GM15510 (cell line): ENCODE measurements around the gene ACY1.

Experiments
- POLR2A ChIP-seq: IDR thresholded peaks from 3 replicates; pipeline ENCODE4 v1.6.1; 2011; ENCODE audit warnings: borderline replicate concordance; ENCODE audit not compliant: insufficient read length; ENCODE audit errors: extremely low read depth

The ACY1 gene

GRCh38 chr3:52019352-52020080 is 36.2 kb downstream of the ACY1 start:
- no peak for TF ChIP-seq POLR2A

DNA sequence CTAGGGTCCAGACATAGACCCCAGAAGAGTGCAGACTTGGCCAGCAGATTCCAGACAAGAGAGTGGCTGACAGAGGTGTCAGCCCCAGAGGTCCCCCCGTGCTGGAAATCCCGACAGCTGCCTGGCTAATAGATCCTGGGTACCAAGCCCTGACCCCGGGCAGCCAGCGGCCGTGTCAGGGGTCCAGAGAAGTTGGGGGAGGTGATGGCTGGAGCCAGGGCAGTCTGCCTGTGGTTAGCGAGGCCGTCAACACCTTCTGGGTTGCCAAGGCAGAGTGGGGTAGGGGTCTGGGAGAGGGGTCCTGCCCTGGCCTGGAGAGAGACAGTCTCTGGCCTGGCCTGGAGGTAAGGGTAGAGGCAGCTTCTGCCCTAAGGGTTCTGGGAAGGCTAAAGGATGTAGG is 37.5 kb downstream of the ACY1 start:
- no peak for TF ChIP-seq POLR2A

DNA sequence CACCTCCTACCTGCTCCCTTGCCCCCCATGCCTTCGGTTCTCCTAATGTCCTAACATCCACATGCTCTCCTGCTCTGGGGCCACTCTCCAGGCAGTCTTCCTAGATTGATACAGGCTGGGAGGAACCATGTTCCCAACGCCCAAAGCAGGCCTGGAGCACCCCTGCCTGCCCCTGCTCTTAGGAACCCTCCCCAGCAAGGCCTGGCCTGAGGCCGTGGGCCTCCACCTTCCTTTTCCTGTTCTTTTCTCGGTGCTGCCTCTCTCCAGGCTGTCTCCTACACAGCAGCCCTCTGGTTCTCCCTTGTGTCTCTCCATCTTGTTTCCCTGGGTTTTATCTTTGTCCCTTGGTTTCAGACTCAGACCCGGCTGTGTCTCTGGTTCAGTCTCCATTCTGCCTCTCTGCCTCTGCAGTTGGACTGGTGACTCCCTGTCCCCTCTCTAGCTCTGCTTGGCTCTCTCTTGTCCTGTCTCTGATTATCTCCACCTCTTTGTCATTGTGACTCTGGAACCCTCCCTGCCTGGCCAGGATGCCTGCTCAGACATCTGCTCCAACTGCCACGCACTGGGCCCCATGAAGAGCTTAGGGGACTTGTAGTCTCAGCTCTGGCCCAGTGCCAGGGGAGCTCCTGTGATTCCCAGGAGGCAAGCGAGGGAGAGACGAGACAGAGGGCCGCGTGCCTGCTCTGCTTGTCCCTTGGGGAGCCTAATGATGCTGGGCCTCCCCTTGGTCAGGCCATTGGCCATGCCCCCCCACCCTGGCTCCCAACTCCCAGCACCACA is 38.3 kb downstream of the ACY1 start:
- no peak for TF ChIP-seq POLR2A

GRCh38 chr3:52022323-52023100 is 39.2 kb downstream of the ACY1 start:
- TF ChIP-seq POLR2A: no peak

GRCh38 chr3:52023101-52023770 is 39.9 kb downstream of the ACY1 start:
- TF ChIP-seq POLR2A: no peak

GRCh38 chr3:52023860-52024764 is 40.8 kb downstream of the ACY1 start:
- TF ChIP-seq POLR2A: no peak

DNA sequence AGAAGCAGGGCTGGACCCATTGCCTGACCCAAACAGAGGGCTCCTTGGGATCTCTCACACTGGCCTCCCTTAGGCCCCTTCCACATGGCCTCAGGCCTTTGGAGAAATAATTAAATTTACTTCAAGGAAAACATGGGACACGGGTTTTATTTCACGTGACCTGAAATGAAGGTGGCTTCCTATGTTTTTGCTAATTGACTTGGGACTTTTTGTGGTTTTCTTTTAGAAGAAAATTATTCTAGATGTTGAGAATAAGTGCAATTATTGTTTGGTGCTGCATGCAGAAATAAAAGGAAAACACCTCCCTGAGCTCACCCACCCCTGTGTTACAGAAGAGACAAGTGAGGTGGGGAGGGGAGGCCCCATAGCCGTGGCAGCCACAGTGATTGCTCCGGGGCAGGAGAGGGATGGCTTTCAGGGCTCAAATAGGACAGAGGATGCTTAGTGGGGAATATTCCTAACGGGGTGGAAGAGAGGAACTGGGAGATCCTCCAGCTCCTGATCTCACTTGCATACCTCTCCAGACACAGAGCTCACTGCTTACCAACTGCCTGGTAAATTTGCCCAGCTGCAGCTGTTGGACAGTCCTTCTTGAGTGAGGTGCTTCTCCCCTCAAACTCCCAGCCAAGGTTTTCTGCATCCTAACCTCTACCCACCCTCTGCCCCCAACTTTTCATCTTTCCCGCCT is 41.6 kb downstream of the ACY1 start:
- no peak for TF ChIP-seq POLR2A

DNA sequence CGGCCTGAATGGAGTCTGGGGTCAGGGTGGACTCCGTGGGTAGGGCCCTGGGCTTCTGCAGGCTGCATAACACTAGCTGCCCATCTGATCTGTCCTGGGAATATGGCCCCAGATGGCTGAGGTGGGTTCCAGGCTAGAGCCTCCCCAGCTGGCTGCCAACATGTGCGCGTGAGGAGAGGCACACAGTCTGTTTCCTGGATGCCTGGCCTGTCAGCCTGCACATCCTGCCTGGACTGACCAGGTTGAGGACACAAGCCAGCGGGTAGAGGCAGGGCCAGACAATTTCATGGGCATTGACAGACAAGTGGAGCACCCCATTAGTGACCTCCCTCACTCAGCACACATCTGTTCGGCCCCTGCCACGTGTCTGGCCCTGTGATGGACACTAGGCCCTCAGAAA is 42.1 kb downstream of the ACY1 start:
- no peak for TF ChIP-seq POLR2A

GRCh38 chr3:52026041-52026440 is 42.7 kb downstream of the ACY1 start:
- TF ChIP-seq POLR2A: no peak

GRCh38 chr3:52028572-52028971 is 45.2 kb downstream of the ACY1 start:
- TF ChIP-seq POLR2A: no peak

DNA sequence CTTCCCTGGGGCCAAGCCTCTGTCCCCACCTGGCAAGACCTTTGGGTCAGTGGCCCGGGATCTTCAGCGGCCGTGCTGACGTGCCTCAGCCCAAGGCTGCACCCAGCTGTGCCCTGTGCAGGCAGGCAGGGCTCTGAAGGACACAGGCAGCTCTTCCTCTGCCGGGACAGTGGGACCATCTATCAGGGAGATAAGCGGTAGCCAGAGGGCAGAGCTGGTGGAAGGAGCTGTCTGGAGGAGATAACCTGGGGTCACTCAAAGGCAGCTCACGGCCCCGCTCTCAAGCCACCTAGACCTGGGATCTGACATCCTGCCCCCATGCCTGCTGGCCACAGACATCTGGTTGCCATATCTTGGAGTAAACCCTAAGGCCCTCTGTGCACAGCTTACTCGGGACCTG is 45.7 kb downstream of the ACY1 start:
- no peak for TF ChIP-seq POLR2A

DNA sequence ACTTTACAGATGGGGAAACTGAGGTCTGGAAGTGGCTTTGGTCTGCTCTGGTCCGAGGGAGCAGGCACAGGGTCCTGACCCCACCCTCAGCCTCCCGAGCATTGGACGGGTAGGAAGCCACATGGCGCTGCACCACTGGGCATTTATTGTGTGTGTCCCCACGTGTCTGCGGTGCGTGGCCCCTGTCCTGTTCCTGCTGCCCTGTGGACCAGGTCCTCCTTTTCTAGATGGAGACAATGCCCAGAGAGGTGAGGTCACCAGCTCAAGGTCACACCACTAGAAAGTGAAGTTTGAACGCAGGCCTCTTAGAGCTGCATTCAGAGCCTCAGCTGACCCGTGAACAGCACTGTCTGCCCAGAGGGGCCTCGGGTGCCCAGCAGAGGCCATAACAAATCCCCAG is 46.2 kb downstream of the ACY1 start:
- no peak for TF ChIP-seq POLR2A

GRCh38 chr3:52030714-52031310 is 47.5 kb downstream of the ACY1 start:
- no peak for TF ChIP-seq POLR2A

- TF ChIP-seq POLR2A: no peak
Observed at GRCh38 chr3:52031896-52032295, 48.6 kb downstream of the ACY1 start.
